ENCODE data around the gene CCNDBP1.

DNA sequence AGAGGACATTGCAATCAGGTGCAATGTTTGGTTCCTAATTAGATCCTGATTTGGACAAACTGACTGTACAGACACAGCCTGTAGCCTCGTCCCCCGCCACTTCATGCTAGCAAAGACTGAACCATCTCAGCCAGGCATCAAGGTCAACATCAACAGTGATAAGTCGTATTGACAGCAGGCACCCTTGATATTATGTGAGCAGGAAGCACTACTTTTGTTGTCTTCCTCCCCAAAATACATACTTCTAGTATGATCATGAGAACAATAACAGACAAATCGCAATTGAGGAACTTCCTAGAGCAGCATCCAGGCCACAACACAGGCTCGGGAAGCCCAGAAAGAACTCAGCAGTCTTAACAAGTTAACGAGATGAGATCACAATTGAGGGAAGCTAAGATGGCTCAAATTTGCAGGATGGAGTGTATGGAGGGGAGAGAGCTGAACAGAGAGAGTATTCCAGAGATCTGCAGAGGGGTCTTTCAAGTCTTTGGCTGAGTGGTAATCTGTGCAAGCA, 61.1 kb downstream of the CCNDBP1 start:
- TF ChIP-seq, protein P1, sequence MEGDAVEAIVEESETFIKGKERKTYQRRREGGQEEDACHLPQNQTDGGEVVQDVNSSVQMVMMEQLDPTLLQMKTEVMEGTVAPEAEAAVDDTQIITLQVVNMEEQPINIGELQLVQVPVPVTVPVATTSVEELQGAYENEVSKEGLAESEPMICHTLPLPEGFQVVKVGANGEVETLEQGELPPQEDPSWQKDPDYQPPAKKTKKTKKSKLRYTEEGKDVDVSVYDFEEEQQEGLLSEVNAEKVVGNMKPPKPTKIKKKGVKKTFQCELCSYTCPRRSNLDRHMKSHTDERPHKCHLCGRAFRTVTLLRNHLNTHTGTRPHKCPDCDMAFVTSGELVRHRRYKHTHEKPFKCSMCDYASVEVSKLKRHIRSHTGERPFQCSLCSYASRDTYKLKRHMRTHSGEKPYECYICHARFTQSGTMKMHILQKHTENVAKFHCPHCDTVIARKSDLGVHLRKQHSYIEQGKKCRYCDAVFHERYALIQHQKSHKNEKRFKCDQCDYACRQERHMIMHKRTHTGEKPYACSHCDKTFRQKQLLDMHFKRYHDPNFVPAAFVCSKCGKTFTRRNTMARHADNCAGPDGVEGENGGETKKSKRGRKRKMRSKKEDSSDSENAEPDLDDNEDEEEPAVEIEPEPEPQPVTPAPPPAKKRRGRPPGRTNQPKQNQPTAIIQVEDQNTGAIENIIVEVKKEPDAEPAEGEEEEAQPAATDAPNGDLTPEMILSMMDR (conservative IDR thresholded peaks at IDR 0.05; ENCODE audit: low read length): no peak
- no peak for TF ChIP-seq EZH2phosphoT487 (IDR thresholded peaks at IDR 0.05; ENCODE audit: borderline replicate concordance)
